HFF-Myc (cell line): ENCODE data around the gene RAB7B.

Experiments
- DNase-seq: peaks from one replicate; pipeline ENCODE4 v3.0.0-alpha.2; 2011; ENCODE audit warnings: low read depth; ENCODE audit errors: extremely low read depth
- H3K4me3 ChIP-seq: replicated peaks from 2 replicates; pipeline ENCODE4 v1.5.1; 2011; ENCODE audit warnings: low read depth, mild to moderate bottlenecking, control low read depth, low read length
- TF ChIP-seq, protein P1 (sequence below): IDR thresholded peaks from 2 replicates; pipeline ENCODE4 v1.5.1; 2012; ENCODE audit warnings: mild to moderate bottlenecking, low read depth, low read length, control low read depth; ENCODE audit errors: missing control alignments

RAB7B gene

DNA sequence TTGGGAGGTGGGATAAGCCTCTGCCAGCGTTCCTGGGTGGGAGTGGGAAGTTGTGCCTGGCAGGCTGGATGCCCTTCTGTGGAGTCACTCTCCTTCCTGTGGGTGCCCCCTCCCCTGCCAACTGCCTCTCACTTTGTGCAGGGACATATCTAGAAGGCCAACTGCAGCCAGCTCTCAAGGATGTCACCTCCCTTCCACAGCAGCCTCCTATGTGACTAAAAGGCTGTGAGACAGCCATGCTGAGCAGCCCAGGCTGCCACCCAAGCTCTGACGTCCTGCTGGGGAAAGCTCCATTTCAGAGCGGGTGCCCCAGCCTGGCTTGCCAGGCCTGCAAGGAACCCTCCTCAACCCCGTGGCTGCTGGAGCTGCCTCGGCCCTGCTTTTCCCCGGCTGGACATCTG lies 40.4 kb downstream of the RAB7B start:
- TF ChIP-seq, protein P1, sequence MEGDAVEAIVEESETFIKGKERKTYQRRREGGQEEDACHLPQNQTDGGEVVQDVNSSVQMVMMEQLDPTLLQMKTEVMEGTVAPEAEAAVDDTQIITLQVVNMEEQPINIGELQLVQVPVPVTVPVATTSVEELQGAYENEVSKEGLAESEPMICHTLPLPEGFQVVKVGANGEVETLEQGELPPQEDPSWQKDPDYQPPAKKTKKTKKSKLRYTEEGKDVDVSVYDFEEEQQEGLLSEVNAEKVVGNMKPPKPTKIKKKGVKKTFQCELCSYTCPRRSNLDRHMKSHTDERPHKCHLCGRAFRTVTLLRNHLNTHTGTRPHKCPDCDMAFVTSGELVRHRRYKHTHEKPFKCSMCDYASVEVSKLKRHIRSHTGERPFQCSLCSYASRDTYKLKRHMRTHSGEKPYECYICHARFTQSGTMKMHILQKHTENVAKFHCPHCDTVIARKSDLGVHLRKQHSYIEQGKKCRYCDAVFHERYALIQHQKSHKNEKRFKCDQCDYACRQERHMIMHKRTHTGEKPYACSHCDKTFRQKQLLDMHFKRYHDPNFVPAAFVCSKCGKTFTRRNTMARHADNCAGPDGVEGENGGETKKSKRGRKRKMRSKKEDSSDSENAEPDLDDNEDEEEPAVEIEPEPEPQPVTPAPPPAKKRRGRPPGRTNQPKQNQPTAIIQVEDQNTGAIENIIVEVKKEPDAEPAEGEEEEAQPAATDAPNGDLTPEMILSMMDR: no peak
- H3K4me3 ChIP-seq: no peak overlapping the region
- no peak for DNase-seq

DNA sequence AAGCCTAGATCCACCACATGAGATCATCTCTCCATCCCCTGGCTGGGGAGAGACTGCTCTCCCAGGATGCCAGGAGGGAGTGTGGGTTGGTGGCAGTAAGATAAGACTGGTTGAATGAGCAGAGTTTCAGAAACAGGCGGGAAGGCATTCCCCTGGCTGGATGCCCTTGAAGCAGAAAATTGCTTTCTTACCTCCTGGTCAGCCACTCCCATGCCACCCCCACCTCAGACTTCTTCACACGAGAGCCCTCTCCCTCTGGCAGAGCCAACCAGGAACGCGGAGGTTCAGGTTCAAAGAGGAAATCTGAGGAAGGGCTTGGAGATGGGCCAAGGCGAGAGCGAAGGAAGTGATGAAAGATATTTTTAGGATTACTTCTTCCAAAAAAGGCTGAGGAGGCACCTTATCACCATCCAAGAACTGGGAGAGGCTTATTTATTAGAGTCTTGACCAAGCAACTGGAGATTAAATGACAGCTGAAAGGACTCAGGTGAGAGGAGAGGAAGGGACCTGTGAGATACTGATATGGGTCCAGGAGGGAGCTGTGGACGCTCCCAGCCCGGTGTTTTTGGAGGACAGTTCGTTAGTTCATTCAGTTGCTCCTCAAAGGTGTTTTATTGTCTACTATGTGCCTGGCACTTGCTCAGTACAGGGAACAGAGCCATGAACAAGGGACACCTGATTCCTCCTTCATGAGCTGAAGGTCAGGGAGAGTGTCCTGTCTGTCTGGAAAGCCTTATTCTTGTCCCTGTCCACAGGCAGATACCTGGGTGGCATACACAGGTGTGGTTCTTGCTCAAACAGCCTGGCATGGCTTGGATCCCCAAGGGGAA lies 41.0 kb downstream of the RAB7B start:
- no peak overlapping the region for H3K4me3 ChIP-seq
- DNase-seq: no peak
- TF ChIP-seq, protein P1: no peak

DNA sequence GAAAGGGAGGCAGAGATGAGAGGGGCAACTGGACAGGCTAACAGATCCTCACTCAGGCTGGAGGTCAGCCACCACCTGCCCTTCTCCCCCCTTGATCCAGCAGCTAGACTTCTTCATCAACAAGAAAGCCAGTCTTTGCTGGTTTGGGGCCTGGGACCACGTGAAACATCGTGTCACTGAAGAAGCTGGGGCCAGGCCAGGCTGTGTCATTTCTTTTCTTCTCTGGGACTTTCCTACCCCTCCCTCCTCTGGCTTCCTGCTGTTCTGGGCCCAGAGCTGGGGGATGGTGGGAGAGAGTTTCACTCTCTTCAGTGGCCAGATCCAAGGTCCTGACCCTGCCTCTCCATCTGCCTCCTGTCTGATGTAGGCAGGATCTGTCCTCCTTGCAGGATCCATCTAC lies 41.8 kb downstream of the RAB7B start:
- H3K4me3 ChIP-seq: no peak overlapping the region
- DNase-seq: no peak
- TF ChIP-seq, protein P1: no peak

DNA sequence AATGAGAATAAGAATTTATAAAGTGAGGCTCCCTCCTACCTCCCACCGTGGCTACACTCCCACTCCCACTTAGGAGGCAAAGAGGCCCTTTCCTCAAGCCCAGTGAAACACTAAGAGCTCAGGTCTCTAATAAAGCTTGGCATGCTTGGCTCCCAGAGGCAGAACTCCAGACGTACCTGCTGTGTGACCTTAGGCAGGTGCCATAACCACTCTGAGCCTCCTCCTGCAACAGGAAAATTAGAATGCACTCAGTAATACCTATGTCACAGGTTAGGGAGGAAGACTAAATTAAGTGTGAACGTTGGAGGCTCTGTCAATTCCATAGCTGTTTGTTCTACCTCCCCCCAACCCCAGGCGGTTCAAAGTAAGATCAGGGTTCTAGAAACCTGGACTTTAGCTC lies 43.4 kb downstream of the RAB7B start:
- no peak overlapping the region for H3K4me3 ChIP-seq
- no peak for DNase-seq
- TF ChIP-seq, protein P1: no peak

DNA sequence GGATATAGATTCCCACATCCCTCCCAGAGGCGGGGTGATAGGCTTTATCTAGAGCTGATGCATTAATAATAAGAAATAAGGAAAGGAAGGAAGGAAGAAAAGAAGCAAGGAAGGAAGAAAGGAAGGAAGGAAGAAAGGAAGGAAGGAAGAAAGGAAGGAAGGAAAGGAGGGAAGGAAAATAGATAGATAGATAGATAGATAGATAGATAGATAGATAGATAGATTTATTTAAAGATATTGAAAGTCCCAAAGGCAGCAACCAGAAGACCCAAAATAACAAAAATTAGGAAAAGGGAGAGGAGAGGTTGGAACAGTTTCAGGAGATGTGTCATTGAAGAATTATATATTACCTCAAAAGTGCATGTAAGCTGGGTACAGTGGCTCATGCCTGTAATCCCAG lies 47.7 kb downstream of the RAB7B start:
- no peak for DNase-seq
- no peak overlapping the region for H3K4me3 ChIP-seq
- TF ChIP-seq, protein P1: no peak

DNA sequence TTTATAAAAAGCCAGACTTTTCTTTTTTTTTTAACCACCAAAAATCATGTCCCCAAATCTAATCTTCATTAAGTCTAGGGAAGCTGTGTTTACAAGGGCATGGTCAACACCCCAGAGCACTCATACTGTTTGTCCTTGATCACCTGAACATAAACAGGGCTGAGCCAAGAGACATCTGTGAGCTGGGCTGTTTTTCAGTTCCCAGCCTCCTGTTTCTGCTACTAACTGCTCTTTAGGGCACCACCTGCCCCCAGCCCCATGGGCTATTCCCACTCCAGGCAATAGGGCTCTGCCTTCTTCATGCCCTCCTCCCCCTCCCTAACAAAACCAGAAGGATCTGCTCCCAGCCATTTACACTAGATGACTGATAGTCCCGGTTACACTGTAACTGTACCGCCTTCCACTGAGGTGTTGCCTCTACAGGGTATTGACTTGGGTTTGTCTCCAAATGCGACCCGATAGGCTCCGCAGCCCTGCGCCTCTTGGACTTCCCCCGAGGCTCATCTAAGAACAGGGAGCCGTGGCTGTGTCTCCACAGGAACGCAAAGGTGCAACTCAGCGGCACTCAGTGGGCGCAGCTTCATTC lies 48.3 kb downstream of the RAB7B start:
- DNase-seq: no peak

More for the DNA sequence above, 48.3 kb downstream of the RAB7B start:
- no peak overlapping the region for H3K4me3 ChIP-seq
- TF ChIP-seq, protein P1: no peak
